ENCODE data around the gene STK38.
"Not testable (repeated sequence)": the region's sequence is repeated elsewhere in the genome, so short reads cannot be mapped to it uniquely, and the experiment has no call there.

The STK38 gene

DNA sequence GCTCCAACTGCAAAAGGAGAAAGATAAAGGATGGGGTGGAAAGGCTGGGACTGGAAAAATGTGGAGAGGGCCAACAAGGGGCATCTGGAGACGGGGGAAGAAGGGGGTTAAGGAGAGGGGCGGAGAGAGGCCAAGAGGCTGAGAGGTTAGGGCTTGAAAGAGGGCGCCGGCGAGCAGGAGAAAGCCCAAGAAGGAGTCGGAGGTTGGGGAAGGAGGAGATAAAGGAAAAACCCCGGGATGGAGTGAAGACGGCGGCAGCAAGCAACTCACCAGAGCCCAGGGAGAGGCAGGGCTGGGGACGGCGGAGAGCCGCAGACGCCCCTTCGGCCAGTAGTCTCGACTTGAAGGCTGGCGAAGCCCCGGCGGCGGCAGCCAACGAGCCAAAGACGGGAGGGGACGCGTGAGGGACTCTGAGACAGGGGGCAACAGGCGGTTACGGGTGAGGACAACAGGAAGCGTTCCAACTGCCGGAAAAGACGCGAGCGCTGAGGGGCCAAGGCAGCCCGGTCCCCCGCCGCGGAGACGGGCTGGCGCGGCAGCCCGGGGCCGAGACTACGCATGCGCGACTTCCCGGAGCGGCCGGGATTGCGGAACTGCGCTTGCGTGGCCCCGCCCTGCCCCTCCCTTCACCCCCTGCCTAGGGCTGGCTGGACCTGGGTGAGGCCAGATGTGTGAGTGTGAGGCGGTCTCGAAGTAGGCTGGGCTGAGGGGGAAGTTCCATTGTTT lies at the start of gene STK38:
STK38 (minus strand) TSS at position 560 of the 726 bp plus-strand sequence. CDS start 7,277 bp downstream, outside the sequence.
- peak; percentile 33 for DNase-seq

DNA sequence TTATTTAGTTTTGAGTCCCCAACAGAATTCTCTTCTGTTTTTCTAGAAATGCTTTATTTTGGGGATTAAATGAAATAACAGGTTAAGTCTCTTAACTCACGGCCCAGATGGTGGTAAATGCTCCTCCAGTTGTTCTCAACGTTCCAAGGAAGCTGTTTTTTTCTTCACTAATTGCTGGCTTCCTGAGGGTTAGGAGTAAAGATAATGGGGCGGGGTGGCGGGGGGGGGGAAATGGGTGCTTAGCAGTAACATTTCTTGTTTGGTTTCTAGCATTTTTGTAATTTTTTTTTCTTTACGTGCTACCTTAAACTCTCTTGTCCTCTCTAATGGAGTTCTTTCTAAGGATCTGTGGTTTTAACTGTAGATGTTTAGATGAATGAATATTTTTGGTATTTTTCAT lies 49.1 kb upstream of the STK38 start:
- DNase-seq = no peak

DNA sequence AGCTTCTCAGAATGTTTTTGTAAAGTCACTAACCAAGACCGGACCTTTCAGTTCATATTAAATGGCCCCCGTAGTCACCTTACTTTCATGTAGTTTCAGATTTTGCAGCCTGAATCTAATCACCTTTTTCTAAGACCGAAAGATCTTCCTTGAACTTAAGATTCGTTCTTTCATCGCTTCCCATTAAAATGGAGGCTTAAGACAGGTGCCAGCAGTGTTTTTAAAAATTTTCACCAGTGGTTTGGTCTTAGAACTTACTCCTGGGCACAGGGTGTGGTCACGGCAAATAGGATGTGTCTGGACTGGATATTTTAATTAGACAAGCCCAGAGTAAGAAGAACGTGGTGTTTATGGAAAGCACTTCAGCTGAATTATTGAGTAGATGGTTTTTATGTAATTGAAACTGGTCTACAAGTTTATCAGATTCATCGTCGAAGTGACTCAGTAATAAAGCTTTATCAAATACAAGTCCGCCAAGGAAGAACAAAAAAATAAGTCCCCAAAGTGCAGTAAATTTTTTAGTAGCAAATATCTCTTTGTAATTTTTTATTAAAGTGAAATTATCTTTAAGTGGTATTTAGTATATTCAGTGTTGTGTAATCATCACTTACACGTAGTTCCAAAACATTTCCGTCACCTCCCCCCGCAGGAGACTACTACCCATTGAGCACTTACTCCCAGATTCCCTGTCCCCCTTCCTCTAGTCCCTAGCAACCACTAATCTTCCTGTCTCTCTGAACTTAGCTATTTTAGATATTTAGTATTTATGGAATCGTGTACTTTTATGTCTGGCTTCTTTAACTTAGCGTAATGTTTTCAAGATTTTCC lies 47.8 kb upstream of the STK38 start:
- DNase-seq = no peak

DNA sequence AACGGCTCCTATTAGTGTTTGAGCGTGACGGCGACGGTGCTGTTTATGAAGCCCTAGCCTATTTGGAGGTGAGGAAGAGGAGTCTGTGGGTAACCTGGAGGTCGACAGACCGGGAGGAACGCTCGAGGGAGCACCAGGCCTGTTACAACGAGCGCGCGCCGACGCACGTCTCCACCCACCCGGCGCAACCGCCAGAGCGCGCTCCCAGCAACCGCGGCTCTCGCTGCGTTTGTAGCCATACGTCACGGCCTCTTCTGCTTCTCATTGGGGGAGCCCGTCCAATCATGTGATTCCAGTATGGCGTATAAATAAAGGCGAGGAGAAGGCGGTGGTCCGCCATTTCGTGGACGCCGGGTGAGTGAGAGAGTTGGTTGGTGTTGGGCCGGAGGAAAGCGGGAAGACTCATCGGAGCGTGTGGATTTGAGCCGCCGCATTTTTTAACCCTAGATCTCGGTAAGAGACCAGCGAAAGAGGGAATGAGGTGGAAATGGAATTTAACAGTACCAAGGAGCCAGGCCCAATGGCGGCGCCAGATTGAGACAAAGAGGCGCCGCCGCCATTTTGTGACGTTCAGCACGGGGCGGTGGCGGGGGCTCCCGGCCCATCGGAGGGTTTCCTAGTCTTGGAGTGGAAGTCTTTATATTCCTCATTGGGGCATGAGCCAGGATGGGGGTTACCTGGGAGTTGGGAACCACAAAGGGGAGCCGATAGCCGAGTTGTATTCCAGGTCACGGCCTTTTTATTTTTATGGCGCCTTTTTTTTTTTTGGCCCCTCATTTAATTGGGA lies 46.9 kb upstream of the STK38 start, which contains the start of gene SRSF3:
SRSF3 (plus strand) TSS at position 334 of the 787 bp plus-strand sequence. CDS start 2,401 bp downstream, outside the sequence.
- peak; percentile 90 for DNase-seq

DNA sequence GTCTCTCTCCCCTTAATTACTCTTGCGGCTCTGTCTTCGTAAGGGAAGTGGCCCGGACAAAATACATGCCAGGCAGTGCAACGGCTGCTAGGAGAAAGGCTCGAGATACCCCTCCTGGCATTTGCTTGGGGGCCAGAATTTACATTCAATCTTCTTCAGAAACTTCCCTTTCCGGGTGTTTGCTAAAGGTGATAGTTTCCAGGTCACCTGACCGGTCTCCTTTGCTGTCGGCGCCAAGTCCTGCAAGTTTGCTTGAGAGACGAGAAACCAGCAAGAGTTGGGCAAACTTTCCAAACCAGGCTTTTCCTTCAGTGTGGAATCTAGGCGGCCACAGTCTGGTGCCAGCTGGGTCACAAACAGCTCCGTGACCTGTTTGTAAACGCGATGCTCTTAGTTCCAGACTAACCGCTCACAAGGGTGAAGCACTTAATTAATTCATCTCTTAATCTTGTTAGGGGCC lies 46.3 kb upstream of the STK38 start:
- DNase-seq = peak; percentile 17

DNA sequence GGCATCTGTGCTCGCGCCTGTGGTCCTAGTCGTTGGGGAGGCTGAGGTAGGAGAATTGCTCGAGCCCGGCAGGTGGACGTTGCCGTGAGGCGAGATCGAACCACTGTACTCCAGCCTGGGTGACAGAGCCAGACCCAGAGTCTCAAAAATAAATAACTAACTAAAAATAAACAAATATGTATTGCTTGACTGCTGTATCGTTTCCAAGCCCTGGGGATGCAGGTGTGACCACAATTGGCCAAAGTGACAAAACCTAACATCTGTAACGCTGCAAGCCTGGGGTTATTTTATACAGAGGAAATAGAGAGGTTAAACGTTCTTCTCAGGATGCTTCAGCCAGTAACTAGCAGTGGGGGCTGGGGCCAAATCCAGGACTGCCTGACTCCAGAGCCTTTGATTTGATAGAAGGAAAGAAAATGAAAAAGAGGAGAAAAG lies 45.0 kb upstream of the STK38 start:
- DNase-seq = no peak

DNA sequence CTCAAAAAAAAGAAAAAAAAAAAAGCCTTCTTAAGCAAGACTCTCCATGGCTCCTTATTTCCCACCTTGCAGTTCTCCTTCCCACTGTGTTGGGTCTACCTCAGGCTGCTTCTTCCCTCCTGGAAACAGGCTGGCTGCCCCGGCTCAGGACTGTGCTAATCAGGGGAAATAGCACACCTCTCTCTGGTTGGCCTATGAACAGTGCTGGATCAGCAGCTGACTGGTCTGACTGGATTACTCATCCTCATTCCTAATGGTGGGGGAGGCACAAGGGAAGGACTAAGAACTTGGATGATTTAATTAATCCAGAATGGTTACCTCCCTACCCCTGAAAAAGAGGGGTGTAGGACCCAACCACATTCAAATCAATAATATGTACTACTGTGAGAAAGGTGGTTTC lies 43.0 kb upstream of the STK38 start:
- DNase-seq = no peak

DNA sequence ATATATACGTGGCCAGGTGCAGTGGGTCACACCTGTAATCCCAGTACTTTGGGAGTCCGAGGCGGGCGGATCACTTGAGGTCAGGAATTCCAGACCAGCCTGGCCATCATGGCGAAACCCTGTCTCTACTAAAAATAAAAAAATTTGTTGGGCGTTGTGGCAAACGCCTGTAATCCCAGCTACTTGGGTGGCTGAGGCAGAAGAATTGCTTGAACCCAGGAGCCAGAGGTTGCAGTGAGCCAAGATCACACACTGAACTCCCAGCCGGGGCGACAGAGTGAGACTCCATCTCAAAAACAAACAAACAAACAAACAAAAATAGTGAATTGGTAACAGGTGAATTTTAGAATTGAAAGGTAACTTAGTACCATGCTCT lies 41.7 kb upstream of the STK38 start:
- not testable (repeated sequence) for DNase-seq

DNA sequence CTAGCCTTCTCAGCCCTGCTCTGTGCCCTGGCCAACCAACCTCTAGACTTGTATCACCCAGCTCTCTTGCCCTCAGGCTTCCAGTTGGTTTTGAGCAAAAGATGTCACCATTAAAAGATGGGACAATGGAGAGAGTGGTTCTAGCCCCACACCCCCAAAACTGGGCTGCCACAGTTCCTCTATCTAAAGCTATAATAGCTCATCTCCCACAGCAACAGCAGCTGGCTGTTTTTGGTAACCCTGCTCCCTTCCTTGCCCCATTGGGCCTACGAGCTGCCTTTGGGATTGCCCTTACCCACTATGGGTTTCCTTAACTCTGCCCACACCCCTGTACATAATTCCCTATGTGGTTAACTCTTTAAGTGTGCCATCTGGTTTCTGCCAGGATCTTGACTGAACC lies 39.3 kb upstream of the STK38 start:
- DNase-seq = no peak

DNA sequence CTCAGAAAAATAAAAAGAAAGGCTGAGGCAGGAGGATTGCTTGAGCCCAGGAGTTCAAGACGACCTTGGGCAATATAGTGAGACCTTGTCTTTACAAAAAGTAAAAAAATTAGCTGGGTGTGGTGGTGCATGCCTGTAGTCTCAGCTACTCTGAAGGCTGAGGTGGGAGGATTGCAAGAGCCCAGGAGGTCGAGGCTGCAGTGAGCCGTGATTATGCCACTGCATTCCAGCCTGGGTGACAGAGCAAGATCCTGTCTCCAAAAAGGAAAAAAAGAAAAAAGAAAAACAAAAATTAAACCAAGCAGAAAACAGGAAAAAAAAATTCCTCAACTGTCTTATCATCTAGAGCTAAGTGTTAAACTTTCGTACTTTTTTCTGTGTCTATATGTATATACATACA lies 34.4 kb upstream of the STK38 start:
- DNase-seq = no peak

DNA sequence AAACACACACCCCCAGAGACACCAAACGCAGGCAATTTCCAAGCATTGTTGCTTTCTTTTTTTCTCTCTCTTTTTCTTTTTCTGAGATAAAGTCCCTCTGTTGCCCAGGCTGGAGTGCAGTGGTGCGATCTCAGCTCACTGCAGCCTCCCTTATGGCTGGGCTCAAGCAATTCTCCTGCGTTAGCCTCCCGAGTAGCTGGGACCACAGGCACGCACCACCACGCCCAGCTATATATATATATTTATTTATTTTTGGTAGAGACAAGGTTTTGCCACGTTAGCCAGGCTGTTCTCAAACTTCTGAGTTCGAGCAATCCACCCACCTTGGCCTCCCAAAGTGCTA lies 32.9 kb upstream of the STK38 start:
- DNase-seq = no peak

DNA sequence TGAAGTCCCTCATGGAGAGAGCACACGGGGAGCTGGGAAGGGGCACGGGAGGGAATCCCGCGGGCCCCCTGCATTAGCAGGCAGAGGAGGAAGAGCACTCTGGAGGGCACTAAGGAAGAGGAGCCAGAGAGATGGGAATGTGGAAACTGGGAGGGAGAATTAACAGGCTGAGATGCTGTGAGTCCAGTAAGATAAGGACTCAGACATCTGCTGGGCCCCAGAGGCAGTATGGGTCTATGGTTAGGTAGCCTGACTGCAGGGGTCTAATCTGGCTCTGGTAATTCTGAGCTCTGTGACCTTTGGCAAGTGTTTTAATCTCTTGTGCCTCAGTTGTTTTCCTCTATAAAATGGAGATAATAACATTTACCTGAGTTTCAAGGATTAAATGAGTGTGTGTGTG lies 31.2 kb upstream of the STK38 start:
- DNase-seq = no peak

DNA sequence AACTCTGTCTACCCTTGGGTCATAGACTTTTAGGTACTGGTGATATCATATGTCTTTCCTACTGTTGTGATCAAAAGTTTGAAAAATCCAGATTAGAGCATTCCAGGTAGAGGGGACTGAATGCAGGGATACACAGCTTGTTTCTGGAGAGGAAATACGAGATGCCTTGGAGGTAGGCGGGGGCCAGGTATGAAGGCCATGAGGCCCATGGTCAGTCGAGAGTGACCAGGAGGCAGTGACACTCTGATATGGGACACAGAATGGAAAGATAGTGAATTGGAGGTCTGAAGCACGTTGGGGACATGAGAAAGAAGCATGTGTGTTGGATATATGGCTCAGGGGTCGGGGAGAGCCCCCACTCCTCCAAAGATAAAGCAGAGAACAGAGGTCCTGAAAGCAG lies 30.8 kb upstream of the STK38 start:
- no peak for DNase-seq

DNA sequence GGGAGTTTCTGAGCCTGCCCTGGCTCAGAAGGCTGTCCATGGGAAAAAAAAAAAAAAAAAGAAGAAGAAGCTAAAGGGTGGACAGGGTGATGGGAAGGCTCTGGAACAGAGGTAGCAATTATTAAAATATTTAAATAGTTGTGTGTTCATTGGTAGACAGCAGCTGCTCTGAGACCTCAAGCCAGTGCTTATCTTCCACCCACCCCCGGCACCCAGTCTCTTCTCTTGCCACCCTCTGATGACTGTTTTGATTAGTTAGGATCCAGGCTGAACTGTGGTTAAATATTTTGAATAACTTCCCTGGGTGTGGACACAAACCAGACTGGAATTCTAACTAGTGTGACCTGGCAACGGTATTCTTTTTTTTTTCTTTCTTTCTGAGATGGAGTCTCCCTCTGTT lies 30.0 kb upstream of the STK38 start:
- DNase-seq = no peak

DNA sequence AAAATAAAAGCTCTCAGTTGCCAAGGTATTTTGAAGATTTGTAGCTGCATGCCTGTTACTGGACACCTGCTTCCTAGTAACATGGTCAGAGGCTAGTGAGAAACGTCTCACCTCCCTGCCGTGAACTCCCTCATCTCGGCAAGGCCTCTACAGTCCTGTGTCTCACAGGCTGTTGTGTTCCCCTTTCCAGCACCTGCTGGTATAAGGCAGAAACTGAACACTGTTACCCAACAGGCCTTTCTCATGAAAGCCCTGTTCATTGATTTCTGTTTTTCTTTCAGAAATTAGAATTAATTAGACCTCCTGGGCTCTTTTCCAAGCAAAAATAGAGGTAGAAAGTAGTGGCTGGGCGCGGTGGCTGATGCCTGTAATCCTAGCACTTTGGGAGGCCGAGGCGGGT lies 29.3 kb upstream of the STK38 start:
- no peak for DNase-seq

DNA sequence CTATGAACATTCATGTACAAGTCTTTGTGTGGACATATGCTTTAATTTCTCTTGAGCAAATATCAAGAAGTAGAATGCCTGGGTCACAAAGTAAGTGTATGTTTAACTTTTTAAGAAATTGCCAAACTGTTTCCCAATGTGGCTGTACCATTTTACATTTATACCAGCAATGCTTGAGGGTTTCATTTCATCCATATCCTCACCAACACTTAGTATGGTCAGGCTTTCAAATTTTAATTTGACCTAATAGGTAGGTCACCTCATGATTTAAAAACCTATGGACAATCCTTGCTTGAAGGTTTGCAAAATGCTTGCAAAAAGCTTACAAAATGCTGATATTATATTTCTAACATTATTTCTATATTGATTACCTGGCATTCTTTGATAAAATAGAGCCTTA lies 27.4 kb upstream of the STK38 start:
- DNase-seq = no peak

DNA sequence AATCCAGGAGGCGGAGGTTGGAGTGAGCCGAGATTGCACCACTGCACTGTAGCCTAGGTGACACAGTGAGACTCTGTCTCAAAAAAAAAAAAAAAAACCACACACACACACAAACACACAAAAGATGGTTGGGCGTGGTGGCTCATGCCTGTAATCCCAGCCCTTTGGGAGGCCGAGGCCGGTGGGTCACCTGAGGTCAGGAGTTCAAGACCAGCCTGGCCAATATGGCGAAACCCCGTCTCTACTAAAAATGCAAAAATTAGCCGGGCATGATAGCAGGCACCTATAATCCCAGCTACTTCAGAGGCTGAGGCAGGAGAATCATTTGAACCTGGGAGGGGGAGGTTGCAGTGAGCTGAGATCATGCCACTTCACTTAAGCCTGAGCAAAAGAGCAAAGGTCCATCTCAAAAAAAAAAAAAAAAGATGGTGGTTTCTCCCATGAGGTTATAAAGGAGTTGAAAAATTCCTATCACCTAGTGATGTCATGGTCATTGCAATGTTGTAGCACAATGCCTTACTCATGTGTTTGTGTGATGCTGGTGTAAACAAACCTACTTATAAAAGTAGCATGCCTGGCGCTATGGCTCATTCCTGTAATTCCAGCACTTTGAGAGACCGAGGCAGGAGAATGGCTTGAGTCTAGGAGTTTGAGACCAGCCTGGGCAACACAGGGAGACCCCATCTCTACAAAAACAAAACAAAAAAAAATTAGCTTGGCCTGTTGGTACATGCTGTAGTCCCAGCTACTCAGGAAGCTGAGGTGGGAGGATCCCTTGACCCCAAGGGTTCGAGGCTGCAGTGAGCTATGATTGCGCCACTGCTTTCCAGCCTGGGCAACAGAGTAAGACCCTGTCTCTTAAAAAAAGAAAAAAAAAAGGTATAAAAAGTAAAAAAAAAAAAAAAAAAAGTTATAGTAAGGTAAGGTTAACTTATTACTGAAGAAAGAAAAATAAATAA lies 25.4 kb upstream of the STK38 start:
- not testable (repeated sequence) for DNase-seq

DNA sequence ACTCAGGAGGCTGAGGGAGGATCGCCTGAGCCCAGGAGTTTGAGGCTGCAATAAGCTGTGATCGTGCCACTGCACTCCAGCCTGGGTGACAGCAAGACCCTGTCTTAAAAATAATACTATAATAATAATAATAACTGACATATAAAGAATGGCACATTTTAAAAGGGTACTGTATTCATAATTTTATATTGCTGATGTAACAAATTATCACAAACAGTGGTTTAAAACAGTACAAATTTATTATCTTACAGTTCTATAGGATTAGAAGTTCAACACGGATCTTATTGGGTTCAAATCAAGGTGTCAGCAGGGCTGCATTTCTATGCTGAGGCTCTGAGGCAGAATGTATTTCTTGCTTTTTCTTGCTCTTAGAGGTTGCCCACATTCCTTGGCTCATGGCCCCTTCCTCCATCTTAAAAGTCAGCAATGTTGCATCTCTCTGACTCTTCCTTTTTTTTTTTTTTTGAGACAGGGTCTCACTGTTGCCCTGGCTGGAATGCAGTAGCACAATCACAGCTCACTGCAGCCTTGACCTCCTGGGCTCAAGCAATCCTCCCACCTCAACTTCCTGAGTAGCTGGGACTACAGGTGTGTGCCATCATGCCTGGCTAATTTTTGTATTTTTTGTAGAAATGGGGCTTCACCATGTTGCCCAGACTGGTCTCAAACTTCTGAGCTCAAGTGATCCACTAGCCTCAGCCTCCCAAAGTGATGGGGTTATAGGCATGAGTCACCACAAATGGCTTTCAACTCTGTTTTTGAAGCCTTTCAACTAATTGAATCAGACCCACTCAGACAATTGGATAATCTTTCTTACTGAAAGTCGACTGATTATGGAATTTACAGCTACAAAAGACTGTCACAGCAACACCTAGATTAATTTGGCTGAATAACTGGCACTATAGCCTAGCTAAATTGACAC lies 24.1 kb upstream of the STK38 start:
- DNase-seq = no peak

DNA sequence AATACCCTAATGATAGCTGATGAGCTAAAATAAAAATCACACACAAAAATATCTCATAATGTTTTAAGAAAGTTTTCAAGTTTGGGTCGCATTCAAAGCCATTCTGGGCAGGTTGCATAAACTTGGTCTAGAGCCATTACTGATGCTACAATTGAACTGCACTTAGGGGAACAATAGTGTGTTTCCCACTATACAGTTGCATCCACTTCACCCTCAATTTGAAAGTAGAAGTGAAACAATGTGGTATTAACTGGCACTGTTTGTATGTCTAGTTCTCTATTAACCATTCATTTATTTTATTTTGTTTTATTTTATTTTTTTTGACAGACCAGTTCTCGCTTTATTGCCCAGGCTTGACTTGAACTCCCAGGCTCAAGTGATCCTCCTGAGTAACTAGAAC lies 23.0 kb upstream of the STK38 start:
- DNase-seq = no peak

DNA sequence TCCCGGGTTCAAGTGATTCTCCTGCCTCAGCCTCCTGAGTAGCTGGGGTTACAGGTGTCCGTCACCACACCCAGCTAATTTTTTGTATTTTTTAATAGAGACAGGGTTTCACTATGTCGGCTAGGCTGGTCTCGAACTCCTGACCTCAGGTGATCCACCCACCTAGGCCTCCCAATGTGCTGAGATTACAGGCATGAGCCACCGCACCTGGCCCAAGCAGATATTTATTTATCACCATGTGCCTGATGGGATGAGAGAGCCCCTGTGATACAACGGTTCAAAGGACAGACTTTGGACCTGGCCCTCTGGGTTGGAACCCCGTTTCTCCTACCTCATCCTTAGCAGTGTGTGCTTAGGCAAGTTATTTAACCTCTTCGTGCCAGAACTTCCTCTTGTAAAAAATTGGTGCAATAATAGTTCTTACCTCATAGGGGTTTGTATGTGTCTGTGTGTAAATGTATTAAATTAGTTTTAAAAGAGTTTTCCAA lies 19.2 kb upstream of the STK38 start:
- no peak for DNase-seq

DNA sequence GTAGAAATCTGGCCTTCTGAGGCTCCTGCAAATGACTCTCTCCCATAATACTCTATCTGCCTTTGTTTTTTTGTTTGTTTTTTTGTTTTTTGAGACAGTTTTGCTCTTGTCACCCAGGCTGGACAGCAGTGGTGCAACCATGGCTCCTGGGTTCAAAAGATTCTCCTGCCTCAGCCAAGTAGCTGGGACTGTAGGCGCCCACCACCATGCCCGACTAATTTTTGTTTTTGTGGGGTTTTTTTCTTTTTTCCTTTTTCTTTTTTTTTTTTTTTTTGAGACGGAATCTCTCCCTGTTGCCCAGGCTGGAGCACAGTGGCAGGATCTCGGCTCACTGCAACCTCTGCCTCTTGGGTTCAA lies 16.6 kb upstream of the STK38 start:
- DNase-seq = no peak

Data from DMS153 (cell line).